Lower leg skin (tissue), 4 donors: Measurements from ENCODE around the gene APBB2. TPM values are rescaled to one million over a fixed set of nuclear protein-coding genes. Genes with fewer than 3 reads are reported as not detected.

Experiments used
- DNase-seq, 2 donors: peaks; one replicate each; pipeline ENCODE4 v3.0.0-alpha.2; 2019; ENCODE audit warnings: low spot score in 2 of 2
- H3K4me3 ChIP-seq: fragments of 200-600 bp; sonication (generic); 2 replicates; pipeline ENCODE4 v1.5.1; 2017; ENCODE audit warnings: mild to moderate bottlenecking, low read depth; ENCODE audit not compliant: poor library complexity, severe bottlenecking
- CTCF ChIP-seq, 3 donors: fragments of 450-650 bp; IDR thresholded peaks; one replicate each; pipeline ENCODE4 v1.5.1; 2016; ENCODE audit warnings: antibody characterized with exemption in 3 of 3, mild to moderate bottlenecking in 3 of 3, moderate library complexity in 2 of 3
- POLR2A ChIP-seq, 2 donors: fragments of 450-650 bp; IDR thresholded peaks; one replicate each; pipeline ENCODE4 v1.6.1; 2016 to 2017; ENCODE audit warnings: antibody characterized with exemption in 2 of 2, mild to moderate bottlenecking in 1 of 2, moderate library complexity in 1 of 2
- WGBS, 2 donors: methylation state at CpG; one replicate each; pipeline ENCODE4 v1.1.5; 2018; 5-methylcytosine and 5-hydroxymethylcytosine counted together
- intact Hi-C: fragments of 100-400 bp; cut with DNase I; formaldehyde crosslinking; loops from one replicate; pipeline ENCODE4 v1.15.0; 2023; ENCODE audit warnings: low total_unique reads
- total RNA-seq, 4 donors: library from RNA; depleted of rRNA; stranded (reverse); fragments of >200 nt; gene quantifications; one replicate each; pipeline ENCODE4 v1.1.0, GENCODE V29; 2016

Gene APBB2
- total RNA-seq, 4 donors from 2014 or later, result 24.0 to 49.2 (median 43.3) TPM

- 46 to 58% methylated on average over 9 of the region's 9 CpGs for WGBS, 2 donors
- TF ChIP-seq POLR2A (IDR thresholded peaks at IDR 0.05) (no peak), CTCF (IDR thresholded peaks at IDR 0.05) (no peak)
- no peak overlapping the region for H3K4me3 ChIP-seq
- intact Hi-C loops, result no loop called here
- no peak for DNase-seq
These were observed 274.0 kb downstream of the APBB2 start for GRCh38 chr4:40940317-40940741.

GRCh38 chr4:40939856-40940255 lies 274.5 kb downstream of the APBB2 start:
- TF ChIP-seq CTCF (IDR thresholded peaks at IDR 0.05) (no peak), POLR2A (IDR thresholded peaks at IDR 0.05) (no peak)
- WGBS, 2 donors, result 65 to 76% methylated on average over 2 of the region's 2 CpGs
- H3K4me3 ChIP-seq, result no peak overlapping the region
- no peak for DNase-seq
- intact Hi-C loops, result no loop called here

- WGBS, 2 donors, result 79 to 84% methylated on average over 5 of the region's 5 CpGs
- no peak for DNase-seq
- H3K4me3 ChIP-seq, result no peak overlapping the region
- intact Hi-C loops, result no loop called here
- TF ChIP-seq CTCF (IDR thresholded peaks at IDR 0.05) (no peak), POLR2A (IDR thresholded peaks at IDR 0.05) (no peak)
These were observed 276.0 kb downstream of the APBB2 start for GRCh38 chr4:40938337-40938736.

GRCh38 chr4:40937140-40937725 lies 277.1 kb downstream of the APBB2 start:
- TF ChIP-seq CTCF (IDR thresholded peaks at IDR 0.05) (no peak), POLR2A (IDR thresholded peaks at IDR 0.05) (no peak)
- intact Hi-C loops, result no loop called here

GRCh38 chr4:40934676-40935075 lies 279.7 kb downstream of the APBB2 start:
- no peak overlapping the region for H3K4me3 ChIP-seq
- WGBS, 2 donors, result 83% methylated on average over 4 of the region's 4 CpGs
- intact Hi-C loops, result no loop called here
- no peak for DNase-seq
- TF ChIP-seq CTCF (IDR thresholded peaks at IDR 0.05) (no peak), POLR2A (IDR thresholded peaks at IDR 0.05) (no peak)

More at GRCh38 chr4:40937140-40937725, 277.1 kb downstream of the APBB2 start:
- 79 to 83% methylated on average over 2 of the region's 2 CpGs for WGBS, 2 donors
- no peak for DNase-seq
- no peak overlapping the region for H3K4me3 ChIP-seq
